Fibroblast of skin of left biceps (primary cell): ENCODE data around the gene KIF23.

Source experiments
- DNase-seq, 2 experiments: peaks; one replicate each; pipeline ENCODE4 v3.0.0-alpha.2; 2013; ENCODE audit warnings: low read depth in 2 of 2

Gene KIF23

DNA sequence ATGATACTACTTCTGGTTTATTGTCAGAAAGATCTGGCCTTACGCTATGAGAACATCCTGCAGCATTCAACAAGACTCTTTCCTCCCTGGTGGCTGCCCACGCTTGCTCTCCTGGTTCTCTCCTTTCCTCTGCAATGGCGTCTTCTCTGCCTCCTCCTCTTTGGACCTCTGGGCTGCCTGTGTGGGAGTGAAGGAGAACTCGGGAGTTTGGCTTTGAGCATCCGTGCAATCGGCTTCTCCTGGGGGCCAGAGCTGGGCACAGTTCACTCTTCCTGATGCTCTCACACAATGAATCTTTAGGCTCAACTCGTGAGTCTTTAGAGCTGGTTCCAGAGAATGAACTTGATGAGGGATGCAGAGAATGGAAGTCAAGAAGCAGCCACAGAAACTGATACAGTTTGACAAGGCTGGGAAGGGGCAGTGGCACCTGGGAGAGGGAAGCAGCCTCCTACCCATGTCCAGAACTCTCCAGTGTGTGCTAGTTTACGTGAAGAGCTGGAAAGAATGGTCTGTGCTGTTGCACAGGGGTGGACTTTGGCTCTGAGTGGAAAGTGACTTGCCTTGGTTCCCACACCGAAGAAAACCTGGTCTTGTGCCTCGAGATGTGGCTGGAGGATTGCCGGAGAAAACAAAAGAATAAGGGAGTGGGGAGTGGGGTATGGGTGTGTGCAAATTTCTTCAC is 76.3 kb downstream of the KIF23 start:
- no peak for DNase-seq

DNA sequence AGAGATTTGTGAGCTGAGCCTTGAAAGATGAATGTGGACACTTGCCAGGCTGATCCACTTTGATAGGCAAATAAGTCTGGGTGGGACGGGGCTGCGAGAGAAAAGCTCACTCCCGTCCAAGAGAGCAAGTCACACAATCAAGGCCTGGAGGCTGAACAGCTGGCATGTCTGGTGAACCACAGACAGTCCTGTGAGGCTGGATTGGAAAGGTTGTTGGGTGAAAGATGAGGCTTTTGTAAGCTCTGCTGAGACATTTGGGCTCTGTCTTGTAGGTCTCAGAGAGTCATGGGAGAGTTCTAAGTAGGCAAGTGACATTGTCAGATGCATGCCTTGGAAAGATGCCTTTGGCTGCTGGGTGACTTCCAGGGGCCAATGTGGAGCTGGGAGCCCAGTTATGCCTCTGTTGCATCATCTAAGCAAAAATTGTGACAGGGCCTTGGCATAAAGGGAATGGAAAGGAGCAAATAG is 76.9 kb downstream of the KIF23 start:
- no peak for DNase-seq

DNA sequence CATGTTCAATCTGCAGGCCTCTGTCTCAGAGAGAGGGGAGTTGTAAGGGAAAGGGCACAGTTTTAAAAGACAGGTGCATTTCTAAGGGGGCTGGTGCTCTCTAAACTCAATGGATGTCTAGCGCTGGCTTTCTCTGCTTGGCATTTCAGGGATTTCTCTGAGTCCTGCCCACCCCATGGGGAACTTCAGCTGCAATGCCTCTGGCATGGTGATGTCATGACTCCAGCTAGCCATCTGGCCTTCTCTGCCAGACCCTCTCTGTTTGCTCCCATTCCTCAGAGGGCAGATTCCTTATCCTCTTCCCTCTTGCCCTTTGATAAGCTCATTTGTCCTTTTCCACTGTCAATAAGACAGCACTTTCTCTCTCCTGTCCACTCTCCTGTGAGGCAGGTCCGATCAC is 79.3 kb downstream of the KIF23 start:
- no peak for DNase-seq

DNA sequence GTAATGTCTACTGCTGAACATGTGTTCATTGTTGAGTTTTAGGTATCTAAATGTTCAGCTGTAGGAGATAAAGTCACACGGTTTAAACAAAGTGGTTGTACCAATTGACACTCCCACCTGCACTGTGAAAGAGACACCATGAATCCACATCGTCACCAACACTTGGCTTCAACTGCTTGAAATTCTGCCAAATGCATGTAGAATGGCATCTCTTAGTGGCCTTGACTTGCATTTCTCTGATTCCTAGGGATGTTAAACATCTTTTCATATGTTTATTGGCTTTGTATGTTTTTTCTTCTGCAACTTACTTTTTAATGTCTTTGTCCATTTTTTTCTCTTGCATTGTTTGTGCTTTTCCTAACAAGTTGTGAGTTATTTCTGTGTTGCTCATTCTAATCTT is 81.9 kb downstream of the KIF23 start:
- no peak for DNase-seq

DNA sequence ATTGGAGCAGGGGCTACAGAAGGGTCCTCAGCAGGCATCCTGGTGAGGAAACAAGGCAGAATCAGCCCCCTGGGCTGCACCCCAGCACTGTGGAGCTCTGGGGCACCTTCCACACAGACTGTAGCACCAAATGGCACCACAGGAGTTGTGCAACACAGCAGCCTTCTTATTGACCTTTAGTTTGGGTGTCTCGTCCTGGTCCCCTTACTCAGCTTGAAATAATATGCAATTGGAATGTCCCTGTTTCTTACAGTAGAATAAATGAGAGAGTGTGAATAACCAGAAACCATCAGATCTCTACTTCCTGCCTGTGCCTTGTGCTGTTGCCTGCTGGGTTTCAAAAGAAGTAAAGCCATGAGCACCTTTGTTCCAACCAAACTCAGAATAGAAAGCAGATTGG is 82.9 kb downstream of the KIF23 start:
- DNase-seq, result no peak

DNA sequence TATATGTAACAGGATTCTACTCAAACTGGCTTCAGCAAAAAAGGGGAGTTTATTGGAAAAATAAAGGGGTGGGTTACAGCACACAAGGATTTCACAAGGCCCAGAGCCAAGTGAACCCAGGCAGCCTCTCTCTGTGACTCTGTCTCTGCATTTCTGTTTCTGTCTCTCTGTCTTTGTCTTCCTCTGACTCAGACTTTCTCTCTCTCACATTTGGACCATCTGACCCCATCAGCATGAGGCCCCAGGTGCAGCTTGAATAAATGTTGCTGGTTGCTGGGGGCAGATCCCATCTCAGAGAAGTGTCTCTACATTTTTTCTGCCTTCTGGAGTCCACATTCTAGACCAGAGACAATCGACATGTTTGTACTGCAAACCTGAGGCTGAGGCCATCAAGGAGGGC is 83.5 kb downstream of the KIF23 start:
- DNase-seq, result no peak
